ENCODE data around the gene THADA. TPM values are rescaled to one million over a fixed set of nuclear protein-coding genes. Genes with fewer than 3 reads are reported as not detected.

Gene THADA
- total RNA-seq, 1 donor: 33.2 TPM

DNA sequence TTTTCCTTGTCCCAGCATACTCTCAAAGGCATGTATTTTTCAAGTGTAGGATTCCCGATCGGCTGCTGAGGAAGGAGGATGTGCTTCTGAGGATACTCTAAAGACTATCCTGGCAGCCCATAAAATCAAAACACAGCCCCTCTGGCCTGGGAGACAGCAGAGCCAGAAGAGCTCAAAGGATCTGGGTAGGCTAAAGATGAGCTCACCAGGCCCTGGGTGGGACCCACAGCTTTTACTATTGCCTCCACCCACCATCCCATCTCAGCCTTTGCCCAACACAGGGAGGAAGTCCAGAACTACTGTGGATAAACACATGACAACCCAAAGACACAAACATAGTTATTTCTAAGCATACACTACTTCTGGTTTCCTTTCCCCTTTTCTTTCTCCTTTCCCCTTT, 290.3 kb downstream of the THADA start:
- TF ChIP-seq, protein P1, sequence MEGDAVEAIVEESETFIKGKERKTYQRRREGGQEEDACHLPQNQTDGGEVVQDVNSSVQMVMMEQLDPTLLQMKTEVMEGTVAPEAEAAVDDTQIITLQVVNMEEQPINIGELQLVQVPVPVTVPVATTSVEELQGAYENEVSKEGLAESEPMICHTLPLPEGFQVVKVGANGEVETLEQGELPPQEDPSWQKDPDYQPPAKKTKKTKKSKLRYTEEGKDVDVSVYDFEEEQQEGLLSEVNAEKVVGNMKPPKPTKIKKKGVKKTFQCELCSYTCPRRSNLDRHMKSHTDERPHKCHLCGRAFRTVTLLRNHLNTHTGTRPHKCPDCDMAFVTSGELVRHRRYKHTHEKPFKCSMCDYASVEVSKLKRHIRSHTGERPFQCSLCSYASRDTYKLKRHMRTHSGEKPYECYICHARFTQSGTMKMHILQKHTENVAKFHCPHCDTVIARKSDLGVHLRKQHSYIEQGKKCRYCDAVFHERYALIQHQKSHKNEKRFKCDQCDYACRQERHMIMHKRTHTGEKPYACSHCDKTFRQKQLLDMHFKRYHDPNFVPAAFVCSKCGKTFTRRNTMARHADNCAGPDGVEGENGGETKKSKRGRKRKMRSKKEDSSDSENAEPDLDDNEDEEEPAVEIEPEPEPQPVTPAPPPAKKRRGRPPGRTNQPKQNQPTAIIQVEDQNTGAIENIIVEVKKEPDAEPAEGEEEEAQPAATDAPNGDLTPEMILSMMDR (IDR thresholded peaks at IDR 0.05; ENCODE audit: insufficient read depth, low read depth, low read length): no peak
- no peak overlapping the region for H3K4me3 ChIP-seq (ENCODE audit: low read depth, low read length)
- peak; percentile 94 for DNase-seq (ENCODE audit: low read depth)

DNA sequence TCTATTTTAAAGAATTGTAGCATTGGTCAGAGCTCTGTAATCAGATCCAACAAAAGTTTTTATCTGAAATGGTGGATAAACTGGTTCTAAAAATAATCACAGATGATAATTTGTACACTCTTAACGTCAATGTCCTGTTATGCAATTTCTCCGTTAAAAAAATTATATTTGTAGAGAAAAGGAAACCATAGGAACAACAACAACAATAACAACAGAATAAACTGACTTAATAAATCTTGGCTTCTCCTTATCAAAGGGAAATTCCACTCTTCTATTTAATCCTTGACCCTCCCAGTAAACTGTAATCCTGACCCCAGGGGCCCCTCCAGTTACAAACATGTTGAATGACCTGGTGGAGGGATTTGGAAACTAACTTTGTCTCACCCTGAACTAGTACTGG, 290.8 kb downstream of the THADA start:
- TF ChIP-seq, protein P1 (IDR thresholded peaks at IDR 0.05; ENCODE audit: insufficient read depth, low read depth, low read length): no peak
- DNase-seq (ENCODE audit: low read depth): peak; percentile 96
- no peak overlapping the region for H3K4me3 ChIP-seq (ENCODE audit: low read depth, low read length)

DNA sequence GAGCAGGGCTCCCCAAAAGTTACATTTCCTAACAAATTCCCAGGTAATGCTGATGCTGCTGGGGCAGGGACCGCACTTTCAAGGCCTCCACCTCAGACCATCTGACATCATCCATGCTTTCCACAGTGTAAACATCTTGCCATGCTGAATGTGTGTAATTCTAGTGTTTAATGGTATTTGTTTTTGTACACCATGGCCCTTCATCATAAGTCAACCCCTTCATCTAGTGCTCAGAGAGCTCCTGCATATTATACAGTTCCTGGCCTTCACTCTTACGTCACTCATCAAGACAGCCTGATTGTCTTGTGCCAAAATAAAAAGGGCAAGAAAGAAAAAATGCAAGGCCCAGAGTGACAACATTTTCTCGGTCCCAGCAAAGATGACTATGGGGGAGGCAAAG, 291.9 kb downstream of the THADA start:
- H3K4me3 ChIP-seq (ENCODE audit: low read depth, low read length): no peak overlapping the region
- no peak for DNase-seq (ENCODE audit: low read depth)
- TF ChIP-seq, protein P1 (IDR thresholded peaks at IDR 0.05; ENCODE audit: insufficient read depth, low read depth, low read length): no peak

DNA sequence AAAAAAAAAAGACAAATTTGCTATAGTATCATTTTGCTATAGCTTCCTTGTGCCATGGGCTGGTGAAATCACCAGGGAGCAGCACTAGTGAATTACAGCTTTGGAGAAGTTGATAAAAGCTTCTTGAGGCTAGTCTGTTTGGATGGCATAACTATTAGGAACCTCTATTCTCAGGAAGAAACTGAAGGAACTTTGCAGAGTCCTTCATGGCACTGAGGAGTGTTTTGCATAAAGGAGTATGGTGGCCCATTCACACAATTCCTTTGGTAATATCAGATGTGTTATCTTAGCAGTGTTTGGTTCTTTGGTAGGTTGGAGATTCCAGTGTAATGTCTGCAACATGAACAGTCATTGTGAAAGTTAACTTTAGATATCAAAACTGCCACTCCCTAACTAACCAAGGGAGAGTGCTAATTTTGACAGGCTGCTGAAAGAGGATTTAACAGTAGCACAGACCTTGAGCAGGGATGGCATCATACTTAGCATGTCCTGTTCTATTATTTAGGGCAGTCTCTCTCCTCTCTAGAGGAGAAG, 292.8 kb downstream of the THADA start:
- H3K4me3 ChIP-seq (ENCODE audit: low read depth, low read length): no peak overlapping the region
- TF ChIP-seq, protein P1 (IDR thresholded peaks at IDR 0.05; ENCODE audit: insufficient read depth, low read depth, low read length): no peak

DNA sequence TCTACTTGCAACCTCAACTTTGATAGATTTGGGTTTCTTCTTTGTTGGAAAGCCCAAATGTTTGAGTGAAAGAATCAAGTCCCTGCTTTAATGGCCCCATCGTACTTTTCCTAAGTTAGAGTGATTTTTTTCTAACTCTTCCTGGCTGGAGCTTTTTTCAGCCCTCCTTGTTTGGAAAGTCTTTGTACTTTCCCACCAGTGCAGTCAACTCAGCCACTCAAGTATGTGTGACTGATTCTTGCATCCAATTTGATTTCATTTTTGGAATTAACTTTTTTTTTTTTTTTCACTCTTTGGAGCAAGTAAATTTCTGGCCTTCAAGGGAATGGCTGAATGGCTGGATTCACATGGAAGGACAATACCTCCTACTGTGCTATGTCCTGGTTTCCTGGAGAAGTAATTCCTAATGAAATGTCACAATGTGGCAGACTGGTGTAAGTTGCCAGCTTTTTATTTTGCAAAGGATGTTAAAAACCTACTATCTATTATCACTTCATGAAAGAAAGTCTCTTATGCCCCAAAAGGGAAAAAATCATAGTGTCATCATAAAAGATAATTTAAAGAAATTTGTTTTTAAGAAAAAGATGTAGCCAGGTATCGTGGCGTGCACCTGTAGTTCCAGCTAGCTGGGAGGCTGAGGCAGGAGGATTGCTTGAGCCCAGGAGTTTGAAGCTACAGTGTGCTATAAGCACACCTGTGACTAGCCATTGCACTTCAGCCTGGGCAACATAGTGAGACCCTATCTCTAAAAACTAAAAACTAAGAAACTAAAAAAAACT, 293.5 kb downstream of the THADA start:
- TF ChIP-seq, protein P1 (IDR thresholded peaks at IDR 0.05; ENCODE audit: insufficient read depth, low read depth, low read length): no peak
- no peak for DNase-seq (ENCODE audit: low read depth)
- no peak overlapping the region for H3K4me3 ChIP-seq (ENCODE audit: low read depth, low read length)

More for the DNA sequence above, 292.8 kb downstream of the THADA start:
- no peak for DNase-seq (ENCODE audit: low read depth)

DNA sequence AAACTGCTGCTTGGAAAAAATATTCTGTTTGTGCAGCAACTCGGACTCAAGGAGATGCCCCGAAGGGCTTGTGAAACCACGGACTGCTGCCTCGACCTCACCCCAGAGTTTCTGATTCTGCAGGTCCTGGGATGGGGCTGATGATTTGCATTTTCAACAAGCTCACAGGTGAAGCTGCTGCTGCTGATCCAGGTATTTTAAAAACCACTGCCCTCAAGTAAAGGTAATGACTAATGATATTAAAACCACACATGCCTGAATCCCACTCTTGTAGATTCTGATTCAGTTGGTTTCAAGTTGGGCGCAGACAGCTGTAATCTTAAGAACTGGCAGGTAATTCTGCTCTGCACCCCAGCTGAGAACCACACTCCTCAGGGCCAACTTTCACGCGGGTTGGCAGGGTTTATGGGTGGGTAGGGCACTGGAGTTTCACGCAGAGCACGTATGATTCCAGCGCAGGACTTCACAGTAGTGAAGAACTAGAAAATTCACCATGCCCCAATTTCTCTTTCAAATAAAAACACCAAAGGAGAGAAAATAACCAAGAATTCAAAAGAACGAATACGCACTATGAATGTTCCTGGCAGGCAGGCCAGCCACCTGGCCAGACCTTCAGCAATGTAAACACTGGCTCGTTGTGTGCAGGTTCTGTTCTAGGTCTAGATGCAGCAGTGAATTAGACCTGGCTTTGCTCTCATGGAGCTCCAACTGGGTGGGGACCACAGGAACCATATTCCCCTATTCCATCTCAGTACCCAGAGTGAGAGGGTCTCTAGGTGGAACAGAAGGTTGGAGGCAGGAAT, 294.9 kb downstream of the THADA start:
- DNase-seq (ENCODE audit: low read depth): no peak
- no peak overlapping the region for H3K4me3 ChIP-seq (ENCODE audit: low read depth, low read length)
- TF ChIP-seq, protein P1 (IDR thresholded peaks at IDR 0.05; ENCODE audit: insufficient read depth, low read depth, low read length): no peak

Data from fibroblast of villous mesenchyme (primary cell).